Measurements from ENCODE around the gene IFT81.

GRCh38 chr12:110245369-110245772 lies 121.2 kb downstream of the IFT81 start:
- TF ChIP-seq MAX (IDR thresholded peaks at IDR 0.05; ENCODE audit: low read depth) (no peak), CTCF (IDR thresholded peaks at IDR 0.05) (peak; percentile 39; the same call in 1 of the 2 replicates), GABPA (IDR thresholded peaks at IDR 0.05; ENCODE audit: low read depth) (no peak), MXI1 (IDR thresholded peaks at IDR 0.05; ENCODE audit: low read depth, low read length) (no peak), RFX5 (IDR thresholded peaks at IDR 0.05; ENCODE audit: low read length) (no peak), FOXJ3 (CRISPR knock-in tag; IDR thresholded peaks at IDR 0.05) (no peak), EZH2phosphoT487 (IDR thresholded peaks at IDR 0.05; ENCODE audit: borderline replicate concordance, low read depth) (no peak), RCOR1 (IDR thresholded peaks at IDR 0.05; ENCODE audit: low read length) (no peak), REST (IDR thresholded peaks at IDR 0.05; ENCODE audit: low read depth, low read length) (peak; percentile 68; the same call in 1 of the 2 replicates), SIN3A (IDR thresholded peaks at IDR 0.05; ENCODE audit: borderline replicate concordance, low read depth, low read length) (no peak), POLR2AphosphoS5 (IDR thresholded peaks at IDR 0.05; ENCODE audit: low read depth, low read length) (no peak), MEF2A (IDR thresholded peaks at IDR 0.05; ENCODE audit: borderline replicate concordance, low read depth) (no peak), EP300 (IDR thresholded peaks at IDR 0.05; ENCODE audit: borderline replicate concordance in 1 of 2, low read depth in 1 of 2, low read length in 1 of 2) (no peak)
